ENCODE results near the gene NEUROD6.

NEUROD6 gene

DNA sequence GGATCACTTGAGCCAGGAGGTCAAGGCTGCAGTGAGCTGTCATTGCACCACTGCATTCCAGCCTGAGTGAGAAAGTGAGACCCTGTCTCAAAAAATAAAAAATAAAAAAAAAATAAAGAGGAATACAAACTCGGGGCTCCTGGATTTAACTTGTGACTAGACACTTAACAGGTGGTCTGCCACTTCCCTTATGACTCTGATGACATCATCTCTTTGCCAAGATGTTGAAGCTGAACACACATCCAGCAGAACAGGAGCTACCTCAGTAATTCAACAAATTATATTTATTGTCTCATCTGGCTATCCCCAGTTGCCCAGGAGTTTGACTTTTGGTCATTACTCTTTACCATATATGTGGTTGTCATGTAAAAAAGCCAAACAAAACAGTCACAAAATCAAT is 35.3 kb downstream of the NEUROD6 start:
- Histone ChIP-seq H3K79me1 (ENCODE audit: low read depth, low read length) (no peaks in the 10 kb centered on the region), H3K4ac (ENCODE audit: low read length) (no peak overlapping the region), H3K36me3 (replicated peaks in 1 of 2; ENCODE audit: control insufficient read depth in 2 of 2, insufficient read depth in 2 of 2, low read length in 2 of 2) (no peaks in the 10 kb centered on the region), H2BK12ac (ENCODE audit: low read length) (no peak overlapping the region), H2BK15ac (ENCODE audit: low read length) (no peak overlapping the region), H2AK5ac (ENCODE audit: low read depth, low read length) (no peak overlapping the region), H3K4me1 (ENCODE audit: control insufficient read depth in 2 of 2, insufficient read depth in 1 of 2, low read depth in 1 of 2, low read length in 2 of 2) (peaks cover 0 to 2% of the 10 kb centered on the region in 2 donors), H3K18ac (ENCODE audit: low read length) (no peak overlapping the region), H3K9me3 (replicated peaks in 1 of 2; ENCODE audit: control insufficient read depth in 2 of 2, insufficient read depth in 1 of 2, low read depth in 1 of 2, low read length in 2 of 2) (no peaks in the 10 kb centered on the region), H3K27ac (replicated peaks; ENCODE audit: low read length) (no peak overlapping the region), H2BK5ac (ENCODE audit: low read length) (no peak overlapping the region), H3K9ac (ENCODE audit: low read depth, low read length, poor library complexity) (no peak overlapping the region), H4K91ac (ENCODE audit: low read depth, low read length, poor library complexity) (no peak overlapping the region), H2BK120ac (ENCODE audit: low read depth, low read length) (no peak overlapping the region), H2AFZ (ENCODE audit: low read length) (no peak overlapping the region), H3K4me3 (ENCODE audit: low read length in 2 of 2) (no peak overlapping the region), H3K27me3 (ENCODE audit: control insufficient read depth in 3 of 3, insufficient read depth in 3 of 3, low read depth in 1 of 3, low read length in 3 of 3) (no peaks in the 10 kb centered on the region), H3K23ac (ENCODE audit: low read depth, low read length, poor library complexity) (no peak overlapping the region), H3K4me2 (ENCODE audit: insufficient read depth, low read length, poor library complexity, severe bottlenecking) (no peak overlapping the region), H4K8ac (ENCODE audit: low read depth, low read length) (no peak overlapping the region), H3K14ac (ENCODE audit: low read length) (no peak overlapping the region)
- no peak for DNase-seq (ENCODE audit: low spot score)
- WGBS, 2 donors (ENCODE audit: extremely low coverage in 2 of 2, insufficient read length in 2 of 2, insufficient replicate concordance in 1 of 2): no CpG with 5 or more reads among the region's 1 CpG

DNA sequence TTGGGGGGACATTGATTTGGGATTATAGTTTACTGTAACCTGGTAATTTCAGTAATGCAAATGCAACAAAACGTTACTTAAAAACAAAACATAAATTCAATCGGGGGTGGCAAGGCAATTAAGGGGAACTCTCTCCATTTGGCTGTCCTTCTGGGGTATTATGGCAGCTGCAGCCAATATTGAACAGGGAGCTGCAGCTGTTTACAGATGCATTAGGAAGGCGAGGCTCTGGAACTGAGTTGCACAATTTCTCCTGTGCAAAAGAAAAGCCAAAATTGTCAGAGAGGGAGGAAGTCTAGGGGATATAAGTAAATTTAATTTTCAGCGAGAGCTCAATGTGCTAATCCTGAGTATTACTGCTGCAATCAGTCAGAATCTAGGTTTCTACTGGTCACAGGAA is 36.1 kb downstream of the NEUROD6 start:
- Histone ChIP-seq H3K23ac (ENCODE audit: low read depth, low read length, poor library complexity) (no peak overlapping the region), H3K9me3 (replicated peaks in 1 of 2; ENCODE audit: control insufficient read depth in 2 of 2, insufficient read depth in 1 of 2, low read depth in 1 of 2, low read length in 2 of 2) (no peaks in the 10 kb centered on the region)

DNA sequence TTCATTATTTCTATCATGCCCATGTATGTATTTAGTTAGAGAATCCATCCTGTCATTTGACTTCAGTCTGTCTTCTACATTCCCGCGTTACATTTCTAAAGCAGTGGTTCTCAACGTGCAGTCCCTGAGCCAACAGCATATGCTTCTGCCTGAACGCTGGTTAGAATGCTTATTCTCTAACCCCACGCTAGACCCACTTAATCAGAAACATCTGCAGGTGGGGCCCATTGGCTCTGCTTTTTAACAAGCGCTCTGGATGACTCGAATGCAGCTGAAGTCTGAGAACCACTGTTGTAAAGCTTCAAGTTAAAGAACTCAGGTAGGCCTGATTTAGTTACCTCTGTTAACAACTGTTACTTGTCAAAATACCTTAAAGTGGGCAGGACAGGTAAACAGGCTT is 38.2 kb downstream of the NEUROD6 start:
- no peak overlapping the region for H2BK12ac ChIP-seq (ENCODE audit: low read length)
- no peak overlapping the region for H2AFZ ChIP-seq (ENCODE audit: low read length)
- no CpG with 5 or more reads among the region's 7 CpGs for WGBS, 2 donors (ENCODE audit: extremely low coverage in 2 of 2, insufficient read length in 2 of 2, insufficient replicate concordance in 1 of 2)
- H4K8ac ChIP-seq (ENCODE audit: low read depth, low read length): no peak overlapping the region
- H3K4ac ChIP-seq (ENCODE audit: low read length): no peak overlapping the region
- no peak overlapping the region for H3K23ac ChIP-seq (ENCODE audit: low read depth, low read length, poor library complexity)
- H3K27me3 ChIP-seq (ENCODE audit: control insufficient read depth in 3 of 3, insufficient read depth in 3 of 3, low read depth in 1 of 3, low read length in 3 of 3): no peaks in the 10 kb centered on the region
- H3K79me1 ChIP-seq (ENCODE audit: low read depth, low read length): no peaks in the 10 kb centered on the region
- no peak overlapping the region for H2BK5ac ChIP-seq (ENCODE audit: low read length)
- no peaks in the 10 kb centered on the region for H3K36me3 ChIP-seq (replicated peaks in 1 of 2; ENCODE audit: control insufficient read depth in 2 of 2, insufficient read depth in 2 of 2, low read length in 2 of 2)
- H3K14ac ChIP-seq (ENCODE audit: low read length): no peak overlapping the region
- no peak overlapping the region for H3K4me3 ChIP-seq (ENCODE audit: low read length in 2 of 2)
- DNase-seq (ENCODE audit: low spot score): no peak
- H2AK5ac ChIP-seq (ENCODE audit: low read depth, low read length): no peak overlapping the region
- no peak overlapping the region for H3K9ac ChIP-seq (ENCODE audit: low read depth, low read length, poor library complexity)
- H3K18ac ChIP-seq (ENCODE audit: low read length): no peak overlapping the region
- H3K4me2 ChIP-seq (ENCODE audit: insufficient read depth, low read length, poor library complexity, severe bottlenecking): no peak overlapping the region
- no peak overlapping the region for H3K27ac ChIP-seq (replicated peaks; ENCODE audit: low read length)
- no peak overlapping the region for H4K91ac ChIP-seq (ENCODE audit: low read depth, low read length, poor library complexity)
- no peak overlapping the region for H2BK15ac ChIP-seq (ENCODE audit: low read length)
- H3K9me3 ChIP-seq (replicated peaks in 1 of 2; ENCODE audit: control insufficient read depth in 2 of 2, insufficient read depth in 1 of 2, low read depth in 1 of 2, low read length in 2 of 2): no peaks in the 10 kb centered on the region
- H3K4me1 ChIP-seq (ENCODE audit: control insufficient read depth in 2 of 2, insufficient read depth in 1 of 2, low read depth in 1 of 2, low read length in 2 of 2): peaks cover 0 to 2% of the 10 kb centered on the region in 2 donors
- H2BK120ac ChIP-seq (ENCODE audit: low read depth, low read length): no peak overlapping the region

More for the DNA sequence above, 36.1 kb downstream of the NEUROD6 start:
- WGBS, 2 donors (ENCODE audit: extremely low coverage in 2 of 2, insufficient read length in 2 of 2, insufficient replicate concordance in 1 of 2): no CpG with 5 or more reads among the region's 4 CpGs
- H3K14ac ChIP-seq (ENCODE audit: low read length): no peak overlapping the region
- no peaks in the 10 kb centered on the region for H3K36me3 ChIP-seq (replicated peaks in 1 of 2; ENCODE audit: control insufficient read depth in 2 of 2, insufficient read depth in 2 of 2, low read length in 2 of 2)
- H4K91ac ChIP-seq (ENCODE audit: low read depth, low read length, poor library complexity): no peak overlapping the region
- no peak overlapping the region for H4K8ac ChIP-seq (ENCODE audit: low read depth, low read length)
- H3K27ac ChIP-seq (replicated peaks; ENCODE audit: low read length): no peak overlapping the region
- H3K79me1 ChIP-seq (ENCODE audit: low read depth, low read length): no peaks in the 10 kb centered on the region
- no peak overlapping the region for H2BK120ac ChIP-seq (ENCODE audit: low read depth, low read length)
- H2BK12ac ChIP-seq (ENCODE audit: low read length): no peak overlapping the region
- no peak overlapping the region for H3K4me3 ChIP-seq (ENCODE audit: low read length in 2 of 2)
- H2AFZ ChIP-seq (ENCODE audit: low read length): no peak overlapping the region
- H3K9ac ChIP-seq (ENCODE audit: low read depth, low read length, poor library complexity): no peak overlapping the region
- no peak for DNase-seq (ENCODE audit: low spot score)
- peaks cover 0 to 2% of the 10 kb centered on the region in 2 donors for H3K4me1 ChIP-seq (ENCODE audit: control insufficient read depth in 2 of 2, insufficient read depth in 1 of 2, low read depth in 1 of 2, low read length in 2 of 2)
- H3K27me3 ChIP-seq (ENCODE audit: control insufficient read depth in 3 of 3, insufficient read depth in 3 of 3, low read depth in 1 of 3, low read length in 3 of 3): no peaks in the 10 kb centered on the region
- no peak overlapping the region for H2BK15ac ChIP-seq (ENCODE audit: low read length)
- no peak overlapping the region for H2AK5ac ChIP-seq (ENCODE audit: low read depth, low read length)
- no peak overlapping the region for H3K18ac ChIP-seq (ENCODE audit: low read length)
- no peak overlapping the region for H2BK5ac ChIP-seq (ENCODE audit: low read length)
- H3K4me2 ChIP-seq (ENCODE audit: insufficient read depth, low read length, poor library complexity, severe bottlenecking): no peak overlapping the region
- H3K4ac ChIP-seq (ENCODE audit: low read length): no peak overlapping the region

DNA sequence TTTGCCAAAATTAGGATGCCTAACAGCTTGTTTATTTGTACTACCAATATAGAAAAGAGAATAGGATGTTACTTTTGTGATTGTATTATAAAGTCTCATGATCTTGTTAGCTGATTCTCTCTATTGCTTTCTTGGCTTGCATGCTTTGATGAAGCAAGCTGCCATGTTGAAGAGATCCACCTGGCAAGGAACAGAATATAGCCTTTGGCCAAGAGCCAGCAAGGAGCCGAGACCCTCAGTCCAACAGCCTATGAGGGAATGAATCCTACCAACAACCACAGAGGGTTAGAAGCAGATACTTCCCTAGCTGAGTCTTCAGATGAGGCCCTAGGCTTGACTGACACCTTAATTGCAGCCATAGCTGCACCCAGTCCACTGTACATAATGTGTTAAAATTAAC is 41.2 kb downstream of the NEUROD6 start:
- no peak overlapping the region for H4K91ac ChIP-seq (ENCODE audit: low read depth, low read length, poor library complexity)
- no peak overlapping the region for H2AFZ ChIP-seq (ENCODE audit: low read length)
- no peak overlapping the region for H3K4ac ChIP-seq (ENCODE audit: low read length)
- no peak overlapping the region for H2AK5ac ChIP-seq (ENCODE audit: low read depth, low read length)
- H3K18ac ChIP-seq (ENCODE audit: low read length): no peak overlapping the region
- no peak for DNase-seq (ENCODE audit: low spot score)
- H3K79me1 ChIP-seq (ENCODE audit: low read depth, low read length): no peaks in the 10 kb centered on the region
- H3K14ac ChIP-seq (ENCODE audit: low read length): no peak overlapping the region
- H3K36me3 ChIP-seq (replicated peaks in 1 of 2; ENCODE audit: control insufficient read depth in 2 of 2, insufficient read depth in 2 of 2, low read length in 2 of 2): no peaks in the 10 kb centered on the region
- no peak overlapping the region for H3K27ac ChIP-seq (replicated peaks; ENCODE audit: low read length)
- H3K4me1 ChIP-seq (ENCODE audit: control insufficient read depth in 2 of 2, insufficient read depth in 1 of 2, low read depth in 1 of 2, low read length in 2 of 2): no peaks in the 10 kb centered on the region
- H2BK12ac ChIP-seq (ENCODE audit: low read length): no peak overlapping the region
- H2BK5ac ChIP-seq (ENCODE audit: low read length): no peak overlapping the region
- H2BK15ac ChIP-seq (ENCODE audit: low read length): no peak overlapping the region
- no peaks in the 10 kb centered on the region for H3K27me3 ChIP-seq (ENCODE audit: control insufficient read depth in 3 of 3, insufficient read depth in 3 of 3, low read depth in 1 of 3, low read length in 3 of 3)
- H2BK120ac ChIP-seq (ENCODE audit: low read depth, low read length): no peak overlapping the region
- no peaks in the 10 kb centered on the region for H3K9me3 ChIP-seq (replicated peaks in 1 of 2; ENCODE audit: control insufficient read depth in 2 of 2, insufficient read depth in 1 of 2, low read depth in 1 of 2, low read length in 2 of 2)
- no peak overlapping the region for H3K4me3 ChIP-seq (ENCODE audit: low read length in 2 of 2)
- H3K9ac ChIP-seq (ENCODE audit: low read depth, low read length, poor library complexity): no peak overlapping the region
- no peak overlapping the region for H3K4me2 ChIP-seq (ENCODE audit: insufficient read depth, low read length, poor library complexity, severe bottlenecking)
- no peak overlapping the region for H3K23ac ChIP-seq (ENCODE audit: low read depth, low read length, poor library complexity)
- H4K8ac ChIP-seq (ENCODE audit: low read depth, low read length): no peak overlapping the region
- no CpG with 5 or more reads among the region's 1 CpG for WGBS, 2 donors (ENCODE audit: extremely low coverage in 2 of 2, insufficient read length in 2 of 2, insufficient replicate concordance in 1 of 2)
